Measurements from ENCODE around the gene GALNT2. TPM values are rescaled to one million over a fixed set of nuclear protein-coding genes. Genes with fewer than 3 reads are reported as not detected.

Gene GALNT2
- total RNA-seq, 1 donor from 2014 or later, result 66.3 TPM

DNA sequence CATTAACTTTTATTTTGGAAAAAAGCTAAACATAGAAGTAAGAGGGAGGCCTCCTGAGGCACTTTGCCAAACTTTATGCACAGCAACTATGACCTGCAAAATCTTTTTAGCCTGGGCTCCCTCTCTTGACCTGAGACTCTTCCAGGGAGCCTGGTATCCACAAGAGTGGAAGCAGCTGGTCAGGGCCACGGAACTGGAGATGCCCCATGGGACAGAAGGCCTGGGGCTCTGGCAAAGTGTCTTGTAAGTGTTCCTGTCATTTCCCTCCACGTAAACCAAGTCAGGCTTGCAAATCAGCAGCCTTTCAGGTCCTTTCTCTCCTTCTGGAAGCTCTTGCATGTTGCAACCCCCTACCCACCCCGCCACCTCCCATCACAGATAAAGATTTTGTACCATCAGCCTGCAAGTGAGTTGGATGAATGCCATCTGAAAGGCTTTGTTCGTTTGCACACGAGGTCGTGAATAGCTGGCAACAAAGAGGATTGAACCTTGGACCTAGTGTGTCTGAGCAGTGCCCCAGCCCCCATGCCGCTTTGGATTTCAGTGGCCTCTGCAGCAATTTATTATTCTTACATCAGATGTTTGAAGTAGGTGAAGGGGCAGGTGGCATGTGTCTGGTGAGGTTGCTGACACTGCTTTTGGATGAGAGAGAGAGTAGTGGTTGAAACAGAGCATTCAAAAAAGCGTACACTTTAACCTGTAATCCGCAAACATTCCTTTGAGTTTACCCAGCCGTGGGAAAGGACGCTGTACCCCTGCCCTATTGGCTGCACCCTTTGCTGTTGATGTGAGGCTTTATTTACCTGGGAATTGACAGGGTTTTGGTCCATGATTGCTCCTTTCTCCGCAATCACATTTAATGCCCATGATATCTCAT, 91.6 kb downstream of the GALNT2 start:
- H3K27me3 Mint-ChIP-seq, result no peaks in the 10 kb centered on the region
- TF ChIP-seq, protein P1, sequence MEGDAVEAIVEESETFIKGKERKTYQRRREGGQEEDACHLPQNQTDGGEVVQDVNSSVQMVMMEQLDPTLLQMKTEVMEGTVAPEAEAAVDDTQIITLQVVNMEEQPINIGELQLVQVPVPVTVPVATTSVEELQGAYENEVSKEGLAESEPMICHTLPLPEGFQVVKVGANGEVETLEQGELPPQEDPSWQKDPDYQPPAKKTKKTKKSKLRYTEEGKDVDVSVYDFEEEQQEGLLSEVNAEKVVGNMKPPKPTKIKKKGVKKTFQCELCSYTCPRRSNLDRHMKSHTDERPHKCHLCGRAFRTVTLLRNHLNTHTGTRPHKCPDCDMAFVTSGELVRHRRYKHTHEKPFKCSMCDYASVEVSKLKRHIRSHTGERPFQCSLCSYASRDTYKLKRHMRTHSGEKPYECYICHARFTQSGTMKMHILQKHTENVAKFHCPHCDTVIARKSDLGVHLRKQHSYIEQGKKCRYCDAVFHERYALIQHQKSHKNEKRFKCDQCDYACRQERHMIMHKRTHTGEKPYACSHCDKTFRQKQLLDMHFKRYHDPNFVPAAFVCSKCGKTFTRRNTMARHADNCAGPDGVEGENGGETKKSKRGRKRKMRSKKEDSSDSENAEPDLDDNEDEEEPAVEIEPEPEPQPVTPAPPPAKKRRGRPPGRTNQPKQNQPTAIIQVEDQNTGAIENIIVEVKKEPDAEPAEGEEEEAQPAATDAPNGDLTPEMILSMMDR (conservative IDR thresholded peaks at IDR 0.05), result no peak
- peak overlapping the region; percentile 71 for H3K27ac Mint-ChIP-seq
- DNase-seq (ENCODE audit: extremely low spot score, unreplicated experiment), result no peak
- H3K4me3 Mint-ChIP-seq, result no peak overlapping the region
- H3K36me3 Mint-ChIP-seq, result peaks cover 12% of the 10 kb centered on the region
- H3K9me3 Mint-ChIP-seq, result peaks cover 9% of the 10 kb centered on the region
- peaks cover 45% of the 10 kb centered on the region for H3K4me1 Mint-ChIP-seq (ENCODE audit: unreplicated experiment)

DNA sequence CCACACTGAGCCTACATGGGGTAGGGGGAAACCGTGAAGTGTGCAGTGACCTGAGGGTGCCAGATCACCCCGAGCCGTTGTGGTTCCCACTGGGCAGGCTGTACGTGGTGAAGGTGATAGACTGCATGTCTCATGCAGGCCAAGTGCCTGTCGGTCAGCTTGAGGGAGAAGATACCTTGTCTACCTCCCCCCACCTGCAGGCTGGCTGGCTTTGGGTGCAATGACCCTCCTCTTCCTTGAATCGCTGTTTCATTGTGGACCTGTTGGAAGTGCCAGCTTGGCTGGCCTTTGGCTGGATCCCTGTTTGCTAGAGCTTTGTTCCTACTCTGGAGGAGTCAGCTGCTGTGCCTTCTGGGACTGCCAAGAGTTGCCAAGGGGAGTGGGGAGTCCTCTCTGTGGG, 92.5 kb downstream of the GALNT2 start:
- TF ChIP-seq, protein P1 (conservative IDR thresholded peaks at IDR 0.05), result no peak
- no peak for DNase-seq (ENCODE audit: extremely low spot score, unreplicated experiment)
- Mint-ChIP-seq H3K27ac (peak overlapping the region; percentile 71), H3K36me3 (peaks cover 12% of the 10 kb centered on the region), H3K4me1 (ENCODE audit: unreplicated experiment) (peaks cover 36% of the 10 kb centered on the region), H3K27me3 (no peaks in the 10 kb centered on the region), H3K4me3 (no peak overlapping the region), H3K9me3 (peaks cover 9% of the 10 kb centered on the region)

DNA sequence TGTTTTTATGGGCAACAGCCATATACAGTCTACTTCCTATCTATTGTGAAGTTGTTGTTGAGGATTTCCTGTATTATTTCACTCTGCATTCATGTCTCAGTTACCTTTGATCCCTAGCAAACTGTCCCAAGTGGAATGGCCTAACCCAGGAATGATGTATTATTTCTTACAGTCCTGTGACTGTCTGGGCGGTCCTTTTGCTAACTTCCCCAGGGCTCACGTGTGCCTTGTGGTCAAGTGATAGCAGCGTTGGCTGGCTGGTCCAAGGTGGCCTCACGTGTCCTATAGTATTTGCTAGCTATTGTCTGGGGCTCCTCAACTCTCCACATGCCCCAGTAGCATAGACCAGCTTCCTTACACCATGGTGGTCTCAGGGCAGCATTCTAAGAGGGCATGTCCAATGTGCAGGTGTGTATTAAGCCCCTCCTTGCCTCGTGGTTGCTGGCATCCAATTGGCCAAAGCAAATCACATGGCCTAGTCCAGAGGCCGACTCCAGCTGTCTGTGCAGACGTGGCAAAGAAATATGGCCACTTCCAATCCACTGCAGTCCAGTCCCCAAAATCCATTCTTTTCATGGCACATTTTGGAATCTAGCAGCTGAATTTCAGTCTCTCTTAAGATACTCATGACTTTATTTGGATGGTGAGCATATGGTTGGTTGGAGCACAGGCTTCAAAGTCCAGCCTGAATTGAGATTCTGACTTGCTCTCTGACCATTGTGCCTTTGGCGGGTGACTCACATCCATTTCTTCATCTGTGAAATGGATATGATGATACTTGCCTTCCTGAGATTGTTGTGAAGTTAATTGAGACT, 94.1 kb downstream of the GALNT2 start:
- peaks cover 4% of the 10 kb centered on the region for H3K36me3 Mint-ChIP-seq
- no peak overlapping the region for H3K4me3 Mint-ChIP-seq
- H3K4me1 Mint-ChIP-seq (ENCODE audit: unreplicated experiment), result peaks cover 25% of the 10 kb centered on the region
- TF ChIP-seq, protein P1 (conservative IDR thresholded peaks at IDR 0.05), result no peak
- H3K27ac Mint-ChIP-seq, result no peak overlapping the region
- DNase-seq (ENCODE audit: extremely low spot score, unreplicated experiment), result no peak
- H3K27me3 Mint-ChIP-seq, result no peaks in the 10 kb centered on the region
- H3K9me3 Mint-ChIP-seq, result peaks cover 6% of the 10 kb centered on the region

DNA sequence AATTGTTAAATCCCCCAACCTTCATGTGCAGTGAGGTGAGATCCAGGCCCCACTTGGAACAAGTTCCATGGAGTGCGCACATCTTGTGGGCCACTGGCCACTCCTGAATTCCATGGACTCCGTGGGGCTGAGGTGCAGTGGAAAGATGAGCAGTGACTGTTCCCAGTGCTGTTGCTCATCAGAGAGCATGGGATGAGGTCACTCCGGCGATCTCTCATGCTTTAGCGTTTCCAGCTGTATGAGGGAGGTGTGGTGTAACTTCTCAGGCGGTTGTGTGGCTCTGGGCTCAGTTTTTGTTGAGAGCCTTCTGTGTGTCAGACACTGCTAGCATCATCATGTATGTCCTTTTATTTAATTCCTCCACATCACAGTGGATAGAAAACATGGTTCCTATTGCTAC, 96.2 kb downstream of the GALNT2 start:
- H3K4me3 Mint-ChIP-seq, result no peak overlapping the region
- no peaks in the 10 kb centered on the region for H3K36me3 Mint-ChIP-seq
- TF ChIP-seq, protein P1 (conservative IDR thresholded peaks at IDR 0.05), result no peak
- peaks cover 16% of the 10 kb centered on the region for H3K4me1 Mint-ChIP-seq (ENCODE audit: unreplicated experiment)
- H3K27me3 Mint-ChIP-seq, result no peaks in the 10 kb centered on the region
- no peak for DNase-seq (ENCODE audit: extremely low spot score, unreplicated experiment)
- no peak overlapping the region for H3K27ac Mint-ChIP-seq
- H3K9me3 Mint-ChIP-seq, result peaks cover 4% of the 10 kb centered on the region

DNA sequence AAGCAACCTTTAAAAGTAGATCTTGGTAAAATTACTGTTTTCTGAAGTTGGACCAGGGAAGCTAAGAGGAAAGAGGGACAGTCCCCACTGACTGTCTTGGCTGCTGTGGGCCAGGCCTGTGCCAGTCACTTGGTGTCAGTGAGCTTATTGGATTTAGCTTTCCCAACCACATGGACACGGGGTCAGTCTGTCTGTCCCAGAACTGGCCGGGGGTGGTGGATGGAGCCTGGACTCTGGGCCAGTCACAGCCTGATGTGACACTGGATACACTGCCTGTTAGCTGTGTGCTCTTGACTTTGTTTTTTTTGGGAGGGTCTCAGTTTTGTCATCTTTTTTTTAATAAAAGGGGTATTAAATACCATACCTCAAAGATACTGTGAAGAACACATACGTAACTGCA, 96.7 kb downstream of the GALNT2 start:
- Mint-ChIP-seq H3K9me3 (peaks cover 4% of the 10 kb centered on the region), H3K4me3 (no peak overlapping the region), H3K36me3 (no peaks in the 10 kb centered on the region), H3K27me3 (no peaks in the 10 kb centered on the region), H3K27ac (no peak overlapping the region), H3K4me1 (ENCODE audit: unreplicated experiment) (peaks cover 12% of the 10 kb centered on the region)
- TF ChIP-seq, protein P1 (conservative IDR thresholded peaks at IDR 0.05), result no peak
- DNase-seq (ENCODE audit: extremely low spot score, unreplicated experiment), result no peak

Measured in type B pancreatic cell (in vitro differentiated cells).